CD8-positive, alpha-beta memory T cell (primary cell): Measurements from ENCODE around the gene CCT6B. TPM values are rescaled to one million over a fixed set of nuclear protein-coding genes. Genes with fewer than 3 reads are reported as not detected.

ENCODE experiments used
- CTCF ChIA-PET: fragments of 350-600 bp; sonication (Branson Sonifier 250); formaldehyde crosslinking; loops from one replicate; lab custom pipeline; 2021; ENCODE audit warnings: antibody characterized with exemption; lab: Charles Lee
- POLR2A ChIA-PET: fragments of 350-600 bp; sonication (Branson Sonifier 250); formaldehyde crosslinking; loops from one replicate; lab custom pipeline; 2021; ENCODE audit warnings: antibody characterized with exemption; lab: Charles Lee
- DNase-seq, 5 donors: peaks; one replicate each; pipeline versions ENCODE4 v3.0.0 to v3.0.0-alpha.2; 2020 to 2022; ENCODE audit warnings: mixed read lengths in 1 of 5
- H3K27ac ChIP-seq: one replicate; pipeline ENCODE4 v1.7.0; 2013; ENCODE audit warnings: low read depth, mild to moderate bottlenecking, low read length, moderate library complexity
- H3K27me3 ChIP-seq: 2 replicates; pipeline ENCODE4 v1.7.0; 2013; ENCODE audit warnings: low read length, mild to moderate bottlenecking; ENCODE audit not compliant: insufficient read depth, poor library complexity, severe bottlenecking
- H3K36me3 ChIP-seq: 2 replicates; pipeline ENCODE4 v1.7.0; 2013; ENCODE audit warnings: mild to moderate bottlenecking, low read length, moderate library complexity; ENCODE audit not compliant: insufficient read depth
- H3K4me1 ChIP-seq: 2 replicates; pipeline ENCODE4 v1.7.0; 2013; ENCODE audit warnings: mild to moderate bottlenecking, low read length, moderate library complexity; ENCODE audit not compliant: insufficient read depth
- H3K4me3 ChIP-seq: 2 replicates; pipeline ENCODE4 v1.7.0; 2013; ENCODE audit warnings: mild to moderate bottlenecking, low read length
- H3K9me3 ChIP-seq: 2 replicates; pipeline ENCODE4 v1.7.0; 2013; ENCODE audit warnings: mild to moderate bottlenecking, low read length
- H3K27ac Mint-ChIP-seq, 8 donors: one replicate each; pipeline ENCODE4 v1.8.0; 2020 to 2021; ENCODE audit warnings: mixed read lengths in 8 of 8, mild to moderate bottlenecking in 6 of 8, inconsistent platforms in 3 of 8, moderate library complexity in 3 of 8
- H3K27me3 Mint-ChIP-seq, 2 donors: one replicate each; pipeline ENCODE4 v1.8.0; 2020 to 2021; ENCODE audit warnings: mixed read lengths in 2 of 2, mild to moderate bottlenecking in 1 of 2, moderate library complexity in 1 of 2
- H3K36me3 Mint-ChIP-seq, 3 donors: one replicate each; pipeline ENCODE4 v1.8.0; 2020 to 2021; ENCODE audit warnings: mixed read lengths in 3 of 3, inconsistent platforms in 1 of 3, mild to moderate bottlenecking in 1 of 3
- H3K4me1 Mint-ChIP-seq, 3 donors: one replicate each; pipeline ENCODE4 v1.8.0; 2020 to 2021; ENCODE audit warnings: mixed read lengths in 3 of 3, inconsistent platforms in 1 of 3, mild to moderate bottlenecking in 1 of 3
- H3K4me3 Mint-ChIP-seq, 7 donors: one replicate each; pipeline ENCODE4 v1.8.0; 2020 to 2021; ENCODE audit warnings: mixed read lengths in 7 of 7, mild to moderate bottlenecking in 6 of 7, moderate library complexity in 4 of 7, inconsistent platforms in 2 of 7
- H3K9me3 Mint-ChIP-seq, 5 donors: one replicate each; pipeline ENCODE4 v1.8.0; 2020 to 2022; ENCODE audit warnings: mixed read lengths in 5 of 5, mild to moderate bottlenecking in 3 of 5, moderate library complexity in 2 of 5, inconsistent platforms in 1 of 5
- polyA plus RNA-seq: library from polyadenylated mRNA; unstranded; fragments of 300-500 nt; fragmentation: Illumina TruSeq; gene quantifications from one replicate; pipeline ENCODE4 v1.2.3, GENCODE V29; 2021
- total RNA-seq, 2 experiments: library from RNA; stranded (reverse); gene quantifications; one replicate each; pipeline ENCODE4 v1.2.3, GENCODE V29; 2021

The CCT6B gene
- total and polyA plus RNA-seq, 3 experiments from 2014 or later, result 0.74 to 1.8 (median 0.90) TPM

GRCh38 chr17:34895383-34895782 lies 65.9 kb downstream of the CCT6B start:
- Mint-ChIP-seq H3K27me3 (peaks cover 19 to 69% of the 10 kb centered on the region in 2 donors), H3K36me3 (no peaks in the 10 kb centered on the region), H3K9me3 (no peaks in the 10 kb centered on the region), H3K27ac (no peak overlapping the region), H3K4me3 (no peak overlapping the region), H3K4me1 (no peaks in the 10 kb centered on the region)
- Histone ChIP-seq H3K4me1 (no peaks in the 10 kb centered on the region), H3K27me3 (peaks cover 13% of the 10 kb centered on the region), H3K9me3 (no peaks in the 10 kb centered on the region), H3K36me3 (no peaks in the 10 kb centered on the region), H3K4me3 (no peak overlapping the region), H3K27ac (no peak overlapping the region)
- DNase-seq, result no peak
- ChIA-PET POLR2A (no interaction called here), CTCF (no interaction called here)

DNA sequence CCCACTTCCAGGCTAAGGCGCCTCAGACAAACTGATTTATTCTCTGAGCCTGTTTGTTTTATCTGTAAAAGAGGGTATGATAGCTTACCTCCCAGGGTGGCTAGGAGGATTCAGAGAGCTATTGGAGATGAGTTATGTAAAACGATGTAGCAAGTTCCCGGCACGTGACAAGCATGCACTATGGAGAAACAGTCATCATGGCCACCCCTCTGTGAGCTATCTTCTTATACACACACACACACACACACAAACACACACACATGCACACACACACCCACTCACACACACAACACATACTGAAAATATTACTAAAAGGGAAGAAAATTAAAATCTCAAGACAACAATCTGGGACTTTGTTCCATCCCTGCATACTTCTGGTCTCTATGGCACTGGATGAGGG lies 66.3 kb downstream of the CCT6B start:
- no peaks in the 10 kb centered on the region for H3K9me3 Mint-ChIP-seq
- Histone ChIP-seq H3K27me3 (peaks cover 13% of the 10 kb centered on the region), H3K27ac (no peak overlapping the region), H3K4me1 (no peaks in the 10 kb centered on the region), H3K4me3 (no peak overlapping the region), H3K9me3 (no peaks in the 10 kb centered on the region), H3K36me3 (no peaks in the 10 kb centered on the region)
- H3K27me3 Mint-ChIP-seq, result peaks cover 19 to 65% of the 10 kb centered on the region in 2 donors
- no peaks in the 10 kb centered on the region for H3K4me1 Mint-ChIP-seq
- no peak overlapping the region for H3K27ac Mint-ChIP-seq
- ChIA-PET CTCF (no interaction called here), POLR2A (no interaction called here)
- no peak overlapping the region for H3K4me3 Mint-ChIP-seq
- DNase-seq, result no peak
- no peaks in the 10 kb centered on the region for H3K36me3 Mint-ChIP-seq

DNA sequence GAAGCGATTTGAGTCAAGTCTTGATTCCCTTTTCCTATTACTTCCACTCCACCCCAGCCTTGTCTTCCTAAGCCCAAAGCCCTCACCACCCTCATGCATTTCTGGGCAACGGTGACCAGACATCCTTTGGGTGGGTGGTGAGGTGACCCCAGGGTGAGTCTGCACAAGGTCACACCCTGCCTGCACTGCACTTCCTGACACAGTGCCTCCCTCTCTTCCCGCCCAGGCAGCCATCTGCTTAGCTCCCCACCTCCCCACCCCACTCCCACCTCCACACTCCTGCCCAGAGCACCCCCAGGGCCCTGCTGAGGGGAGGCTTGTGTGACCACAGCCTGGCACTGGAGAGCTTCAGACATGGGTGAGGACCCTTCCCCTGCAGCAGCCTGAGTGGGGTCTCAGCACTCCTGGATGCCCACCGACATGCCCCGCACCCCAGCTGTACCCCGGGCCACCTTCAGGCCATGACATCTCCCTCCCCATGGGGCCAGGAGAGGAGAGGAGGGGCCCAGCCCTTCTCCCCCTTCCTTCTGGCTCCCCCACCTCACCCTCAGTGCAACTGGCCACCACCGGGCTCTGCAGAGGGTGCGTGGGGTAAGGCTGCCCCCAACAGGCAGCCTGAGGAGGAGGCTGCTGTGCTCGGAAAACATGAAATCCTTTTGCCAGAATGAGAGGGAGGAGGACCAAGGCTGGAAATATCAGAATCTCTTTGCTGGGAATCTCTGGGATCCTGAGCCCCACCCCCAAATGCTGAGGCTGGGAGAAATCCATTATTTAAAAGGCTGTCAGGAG lies 68.6 kb downstream of the CCT6B start:
- ChIA-PET CTCF (interaction anchor here (1.3 kb wide), 1 partner anchor 349 kb away, joined by 3 read pairs; no protein-coding TSS in a partner anchor), POLR2A (no interaction called here)
- Histone ChIP-seq H3K4me1 (no peaks in the 10 kb centered on the region), H3K4me3 (no peak overlapping the region), H3K27ac (no peak overlapping the region), H3K27me3 (peaks cover 11% of the 10 kb centered on the region), H3K9me3 (no peaks in the 10 kb centered on the region), H3K36me3 (no peaks in the 10 kb centered on the region)
- no peaks in the 10 kb centered on the region for H3K4me1 Mint-ChIP-seq
- H3K9me3 Mint-ChIP-seq, result no peaks in the 10 kb centered on the region
- peaks cover 24 to 50% of the 10 kb centered on the region in 2 donors for H3K27me3 Mint-ChIP-seq
- peak in 1 of 5 donors; percentile 6 for DNase-seq
- no peak overlapping the region for H3K27ac Mint-ChIP-seq
- H3K36me3 Mint-ChIP-seq, result no peaks in the 10 kb centered on the region
- H3K4me3 Mint-ChIP-seq, result peak overlapping the region in 1 of 7 donors; percentile 48

- Histone ChIP-seq H3K27me3 (no peaks in the 10 kb centered on the region), H3K9me3 (no peaks in the 10 kb centered on the region), H3K27ac (no peak overlapping the region), H3K4me1 (no peaks in the 10 kb centered on the region), H3K4me3 (no peak overlapping the region), H3K36me3 (no peaks in the 10 kb centered on the region)
- POLR2A ChIA-PET, result no interaction called here
- CTCF ChIA-PET, result no interaction called here
- Mint-ChIP-seq H3K27me3 (peaks cover 25 to 49% of the 10 kb centered on the region in 2 donors), H3K27ac (no peak overlapping the region), H3K4me1 (peaks cover 0 to 7% (median 0%) of the 10 kb centered on the region in 3 donors), H3K4me3 (no peak overlapping the region), H3K36me3 (no peaks in the 10 kb centered on the region), H3K9me3 (no peaks in the 10 kb centered on the region)
- DNase-seq, result no peak
Measured at GRCh38 chr17:34886831-34887230, 74.4 kb downstream of the CCT6B start.

DNA sequence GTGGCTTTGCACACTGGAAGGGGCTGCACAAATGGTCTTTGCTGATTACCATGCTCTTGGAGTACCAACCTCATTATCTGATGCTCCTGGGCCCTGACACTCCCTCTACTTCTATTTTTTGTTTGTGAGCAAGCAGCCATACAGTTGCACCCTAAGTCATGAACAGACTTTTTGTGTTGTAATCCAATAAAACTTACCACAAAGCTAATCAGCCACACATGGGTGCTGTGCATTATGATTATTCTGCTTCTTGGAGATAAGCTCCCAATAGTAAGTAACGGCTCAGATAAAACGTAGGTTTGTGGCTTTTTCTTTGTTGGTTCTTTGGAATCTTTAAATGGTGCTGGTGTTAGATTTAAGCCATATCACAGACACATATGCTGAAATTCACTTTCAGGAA lies 76.2 kb downstream of the CCT6B start:
- no peak overlapping the region for H3K4me3 ChIP-seq
- H3K27ac ChIP-seq, result no peak overlapping the region
- H3K36me3 ChIP-seq, result no peaks in the 10 kb centered on the region
- CTCF ChIA-PET, result no interaction called here
- H3K9me3 Mint-ChIP-seq, result peaks cover 0 to 7% (median 3%) of the 10 kb centered on the region in 5 donors
- no peaks in the 10 kb centered on the region for H3K9me3 ChIP-seq
- peaks cover 0 to 7% (median 0%) of the 10 kb centered on the region in 3 donors for H3K4me1 Mint-ChIP-seq
- no peaks in the 10 kb centered on the region for H3K27me3 ChIP-seq
- H3K27ac Mint-ChIP-seq, result no peak overlapping the region
- H3K27me3 Mint-ChIP-seq, result peaks cover 28 to 59% of the 10 kb centered on the region in 2 donors
- no peaks in the 10 kb centered on the region for H3K36me3 Mint-ChIP-seq
- no peaks in the 10 kb centered on the region for H3K4me1 ChIP-seq
- no peak overlapping the region for H3K4me3 Mint-ChIP-seq
- POLR2A ChIA-PET, result no interaction called here
- no peak for DNase-seq

GRCh38 chr17:34884597-34884996 lies 76.7 kb downstream of the CCT6B start:
- H3K27me3 ChIP-seq, result no peaks in the 10 kb centered on the region
- H3K4me1 Mint-ChIP-seq, result peaks cover 0 to 7% (median 0%) of the 10 kb centered on the region in 3 donors
- DNase-seq, result no peak
- no peaks in the 10 kb centered on the region for H3K36me3 Mint-ChIP-seq
- H3K4me3 ChIP-seq, result no peak overlapping the region
- H3K9me3 ChIP-seq, result no peaks in the 10 kb centered on the region
- H3K4me1 ChIP-seq, result no peaks in the 10 kb centered on the region
- H3K36me3 ChIP-seq, result no peaks in the 10 kb centered on the region
- H3K4me3 Mint-ChIP-seq, result no peak overlapping the region
- H3K9me3 Mint-ChIP-seq, result peaks cover 0 to 9% (median 3%) of the 10 kb centered on the region in 5 donors
- no peak overlapping the region for H3K27ac Mint-ChIP-seq
- peaks cover 25 to 64% of the 10 kb centered on the region in 2 donors for H3K27me3 Mint-ChIP-seq
- H3K27ac ChIP-seq, result no peak overlapping the region
- CTCF ChIA-PET, result no interaction called here
- POLR2A ChIA-PET, result no interaction called here

GRCh38 chr17:34883106-34884000 lies 77.9 kb downstream of the CCT6B start:
- H3K27me3 ChIP-seq, result no peaks in the 10 kb centered on the region
- H3K27ac Mint-ChIP-seq, result no peak overlapping the region
- peaks cover 30 to 77% of the 10 kb centered on the region in 2 donors for H3K27me3 Mint-ChIP-seq
- H3K4me3 Mint-ChIP-seq, result no peak overlapping the region
- no peaks in the 10 kb centered on the region for H3K36me3 ChIP-seq
- POLR2A ChIA-PET, result no interaction called here
- CTCF ChIA-PET, result no interaction called here
- H3K27ac ChIP-seq, result no peak overlapping the region
- H3K36me3 Mint-ChIP-seq, result no peaks in the 10 kb centered on the region
- peaks cover 0 to 7% (median 0%) of the 10 kb centered on the region in 3 donors for H3K4me1 Mint-ChIP-seq
- no peaks in the 10 kb centered on the region for H3K4me1 ChIP-seq
- H3K4me3 ChIP-seq, result no peak overlapping the region
- H3K9me3 ChIP-seq, result no peaks in the 10 kb centered on the region
- DNase-seq, result no peak
- H3K9me3 Mint-ChIP-seq, result peaks cover 0 to 9% (median 3%) of the 10 kb centered on the region in 5 donors

DNA sequence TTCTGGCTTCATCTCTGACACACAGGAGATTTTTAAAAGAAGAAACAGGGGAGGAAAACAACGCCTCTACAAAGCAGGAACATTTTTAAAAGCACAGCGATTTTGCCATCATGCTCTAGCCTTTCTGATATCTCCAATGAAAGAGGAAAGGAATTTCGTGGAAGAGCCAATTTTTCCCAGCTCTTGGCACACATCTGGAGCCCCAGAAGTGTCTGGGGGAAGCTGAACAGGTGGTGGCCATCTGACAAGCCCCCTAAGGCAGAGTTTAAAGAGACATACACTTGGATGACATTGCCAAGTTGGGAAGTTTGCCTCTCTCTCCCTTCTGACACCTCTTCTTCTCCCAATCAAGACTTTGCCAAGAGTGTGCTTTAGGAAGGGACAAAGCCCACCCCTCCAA lies 82.1 kb downstream of the CCT6B start:
- no peak for DNase-seq
- CTCF ChIA-PET, result no interaction called here
- no peak overlapping the region for H3K4me3 Mint-ChIP-seq
- H3K4me1 Mint-ChIP-seq, result no peaks in the 10 kb centered on the region
- H3K27ac Mint-ChIP-seq, result no peak overlapping the region
- H3K27me3 Mint-ChIP-seq, result peaks cover 35 to 74% of the 10 kb centered on the region in 2 donors
- Histone ChIP-seq H3K4me3 (no peak overlapping the region), H3K27ac (no peak overlapping the region), H3K27me3 (peaks cover 4% of the 10 kb centered on the region), H3K9me3 (no peaks in the 10 kb centered on the region), H3K4me1 (no peaks in the 10 kb centered on the region), H3K36me3 (no peaks in the 10 kb centered on the region)
- H3K36me3 Mint-ChIP-seq, result no peaks in the 10 kb centered on the region
- POLR2A ChIA-PET, result no interaction called here
- H3K9me3 Mint-ChIP-seq, result peaks cover 0 to 9% (median 3%) of the 10 kb centered on the region in 5 donors
